Non-pigmented ciliary epithelial cell (primary cell): ENCODE measurements around the gene CDC42BPG.

Experiments
- DNase-seq: peaks from one replicate; pipeline ENCODE4 v3.0.0-alpha.2; 2010; ENCODE audit warnings: low read depth

The CDC42BPG gene

DNA sequence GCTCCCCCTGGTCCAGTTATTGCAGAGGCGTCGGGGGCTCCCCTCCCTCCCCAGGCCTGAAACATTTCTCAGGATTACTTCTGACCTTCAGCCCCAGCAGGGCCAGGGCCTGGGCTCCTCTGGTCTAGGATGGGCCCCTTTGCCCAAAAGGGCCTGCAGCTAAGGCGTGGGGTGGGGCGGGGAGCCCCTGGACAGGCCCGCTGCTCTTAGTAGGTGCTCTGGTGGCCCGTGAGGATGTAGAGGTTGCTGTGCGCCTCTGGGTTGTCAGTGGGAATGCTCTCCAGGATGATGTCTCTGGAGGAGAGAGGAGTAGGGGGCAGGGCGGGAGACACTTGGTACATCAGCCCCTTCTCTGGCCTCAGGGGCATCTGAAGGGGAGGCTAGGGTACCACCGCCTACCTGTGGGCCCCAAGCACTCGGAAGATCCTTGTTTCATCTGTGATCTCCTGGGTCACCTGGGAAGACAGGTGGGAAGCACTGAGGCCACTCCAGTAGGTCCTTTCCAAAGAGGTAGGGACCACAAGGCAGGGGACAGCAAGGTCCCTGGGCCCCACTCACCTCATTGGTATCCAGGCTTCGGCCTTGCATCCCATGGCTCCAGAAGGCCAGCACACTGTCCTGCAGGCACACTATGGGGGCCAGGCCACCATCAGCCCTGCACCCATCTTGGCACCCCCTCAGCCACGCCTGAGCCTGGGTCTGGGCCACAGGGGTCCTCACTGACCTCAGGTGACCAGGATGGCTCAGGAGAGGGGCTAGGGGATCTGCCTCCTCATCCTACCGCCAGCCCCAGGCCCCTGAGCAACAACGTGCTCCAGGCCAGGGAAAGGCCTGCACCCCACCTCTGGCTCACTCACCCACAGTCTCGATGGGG is 54.9 kb downstream of the CDC42BPG start:
- no peak for DNase-seq

DNA sequence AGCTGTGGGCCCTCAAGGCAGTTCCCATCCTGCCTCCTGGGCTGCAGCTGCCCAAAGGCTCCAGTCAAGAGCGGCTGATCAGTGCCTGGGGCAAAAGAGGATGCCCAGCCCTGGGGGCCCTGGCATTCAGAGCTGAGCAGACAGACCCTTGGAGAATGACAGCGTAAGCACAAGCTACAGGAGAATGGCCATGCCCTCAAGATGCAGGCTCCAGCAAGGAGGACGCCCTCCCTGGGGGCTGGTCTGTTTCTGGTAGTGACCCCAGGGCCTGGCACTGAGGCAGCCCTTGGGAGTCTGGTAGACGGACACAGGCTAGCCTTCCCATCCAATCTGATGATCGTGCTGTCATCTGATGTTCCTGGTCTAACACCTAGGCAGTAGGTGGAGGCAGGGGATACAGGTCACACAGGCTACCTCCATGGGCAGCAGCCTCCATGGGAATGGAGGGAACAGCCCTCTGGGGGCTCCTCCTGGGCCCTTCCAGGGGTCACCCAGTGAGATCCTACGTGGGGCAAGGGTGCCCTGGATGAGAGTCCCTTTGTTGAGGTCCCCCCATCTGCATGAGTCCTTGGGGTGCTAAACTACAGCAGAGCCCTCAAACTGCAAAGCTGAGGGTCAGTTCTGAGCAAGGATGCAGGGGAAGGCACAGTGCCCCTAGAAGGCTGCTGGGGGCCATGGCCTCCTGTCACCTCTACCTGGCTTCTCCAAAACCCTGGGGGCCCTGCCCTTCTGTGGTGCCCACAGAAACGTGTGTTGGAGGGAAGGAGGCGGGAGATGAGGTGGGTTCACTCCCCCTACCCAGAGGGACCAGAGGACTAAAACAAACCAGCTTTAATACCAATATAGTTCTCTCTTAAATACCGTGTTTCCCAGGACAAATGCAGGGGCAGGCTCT is 55.9 kb downstream of the CDC42BPG start:
- DNase-seq: no peak

DNA sequence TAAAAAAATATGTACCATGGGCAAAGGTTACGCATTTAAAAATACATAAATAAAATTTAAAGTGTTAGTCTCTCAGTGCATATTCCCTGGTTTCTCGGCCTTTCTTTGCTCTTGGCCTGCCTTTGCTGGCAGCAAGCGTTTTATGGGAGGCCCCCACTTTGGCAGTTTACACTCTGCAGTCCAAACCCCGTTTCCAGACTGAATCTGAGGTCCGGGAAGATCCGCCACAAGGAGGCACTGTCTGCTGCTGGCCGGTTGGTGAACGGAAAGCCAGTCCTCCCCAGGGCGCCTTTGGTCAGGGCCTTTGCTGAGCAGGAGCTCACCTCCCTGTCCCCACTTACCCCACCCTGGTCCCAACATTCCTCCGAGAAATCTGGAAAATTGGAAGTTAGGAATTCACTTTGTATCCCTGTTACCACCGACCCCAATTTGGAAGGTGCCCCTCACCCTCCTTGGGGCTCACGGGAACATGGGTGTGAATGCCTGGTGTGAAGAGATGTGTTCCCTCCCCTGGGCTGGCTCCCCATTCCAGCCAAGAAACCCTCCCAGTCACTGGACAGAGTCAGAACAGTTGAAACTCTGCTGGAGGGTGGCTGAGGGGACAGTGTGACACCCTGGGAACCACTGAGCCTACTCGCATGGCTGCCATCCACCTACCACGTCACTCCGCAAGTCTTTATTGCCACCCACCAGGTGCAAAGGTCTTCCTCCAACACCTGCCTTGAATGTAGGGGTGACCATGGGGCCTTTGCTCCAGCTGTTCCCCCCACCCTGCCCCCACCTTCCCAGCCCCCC is 56.7 kb downstream of the CDC42BPG start:
- no peak for DNase-seq

DNA sequence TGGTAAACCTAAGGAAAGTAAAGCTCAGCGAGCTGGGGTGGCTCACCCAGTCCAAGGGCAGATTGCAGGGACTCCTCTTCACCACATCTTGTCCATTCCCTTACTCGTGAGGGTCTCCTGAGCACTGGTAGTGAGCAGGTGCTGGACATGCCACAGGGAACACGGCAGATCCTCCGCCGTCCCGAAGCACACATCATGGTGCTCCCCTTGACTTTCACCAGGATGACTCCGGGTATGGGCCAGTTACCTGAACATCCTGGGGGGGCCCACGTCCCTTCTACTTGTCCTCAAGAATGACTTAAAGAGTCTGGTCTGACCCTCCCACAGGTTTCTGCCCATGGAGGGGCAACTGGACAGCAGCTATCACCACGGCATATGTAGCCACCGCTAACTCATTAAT is 58.1 kb downstream of the CDC42BPG start:
- DNase-seq: no peak

DNA sequence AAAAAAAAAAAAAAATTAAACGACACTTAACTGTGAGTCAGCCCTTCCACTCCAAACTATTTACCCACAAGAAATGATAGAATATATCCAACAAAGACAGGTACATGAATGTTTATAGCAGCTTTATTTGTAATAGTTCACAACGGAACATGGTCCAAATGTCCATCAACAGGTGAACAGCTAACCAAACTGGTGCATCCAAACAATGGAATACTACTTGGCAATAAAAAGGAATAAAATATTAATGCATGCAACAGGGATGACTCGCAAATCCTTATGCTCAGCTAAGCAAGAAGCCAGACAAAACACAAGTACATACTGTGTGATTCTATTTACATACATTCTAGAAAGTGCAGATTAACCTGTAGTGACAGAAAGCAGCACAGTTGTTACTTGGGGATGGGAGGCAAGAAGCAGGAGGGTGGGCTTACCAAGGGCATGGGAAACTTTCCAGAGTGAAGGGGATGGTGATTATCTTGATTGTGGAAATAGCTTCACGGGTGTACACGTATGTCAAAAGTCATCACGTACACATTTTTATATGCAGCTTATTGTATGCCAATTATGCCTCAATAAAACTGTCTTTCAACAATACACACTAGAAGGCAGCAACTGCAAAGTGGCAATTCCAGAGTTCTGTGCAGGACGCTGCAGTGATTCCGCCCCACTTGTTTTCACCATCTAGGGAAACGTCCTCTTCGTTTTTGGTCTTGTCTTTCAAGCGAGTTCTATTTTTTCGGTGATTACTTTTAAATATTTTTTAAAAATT is 59.5 kb downstream of the CDC42BPG start:
- DNase-seq: no peak

DNA sequence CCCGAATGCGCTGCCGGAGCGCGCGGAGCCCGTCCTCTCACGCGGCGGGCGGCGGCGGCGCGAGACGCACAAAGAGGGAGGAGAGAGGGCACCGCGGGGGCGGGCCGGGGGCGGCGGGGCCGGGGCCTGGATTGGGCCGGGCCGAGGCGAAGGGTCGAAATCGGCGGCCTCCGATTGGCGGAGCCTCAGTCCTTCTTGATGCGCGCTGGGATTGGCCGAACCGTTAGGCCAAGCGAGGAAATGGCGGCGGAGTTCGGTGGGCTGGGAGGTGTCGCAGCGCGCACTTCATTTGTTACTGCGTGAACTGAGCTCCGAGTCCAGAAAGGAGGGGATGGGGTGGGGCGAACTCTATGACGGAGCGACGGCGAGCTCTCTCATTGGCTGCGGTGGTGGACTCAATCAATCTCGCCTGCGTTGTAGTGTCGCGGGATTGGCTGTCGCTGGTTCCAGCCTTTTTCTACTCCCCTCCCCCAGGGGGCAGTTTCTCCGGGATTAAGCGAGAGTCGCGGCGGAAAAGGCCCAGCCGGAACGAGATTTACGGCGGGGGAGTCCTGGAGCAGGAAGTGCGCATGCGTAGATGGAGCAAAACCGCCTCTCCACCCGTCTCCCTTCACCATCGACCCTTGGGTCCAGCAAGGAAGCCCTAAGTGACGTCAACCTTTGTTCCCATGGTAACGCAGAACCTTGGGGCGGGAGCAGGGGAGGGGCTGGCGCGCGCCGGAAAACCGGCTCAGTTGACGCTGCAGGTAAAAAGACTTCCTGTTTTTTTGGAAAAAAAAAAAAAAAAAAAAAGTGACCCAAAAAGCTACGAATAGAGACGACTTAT is 65.8 kb downstream of the CDC42BPG start, which contains the start of gene SF1:
Gene SF1 (minus strand): TSS at position 70 of the 826 bp plus-strand sequence. CDS start 150 bp downstream, outside the sequence.
- DNase-seq: peak; percentile 98

DNA sequence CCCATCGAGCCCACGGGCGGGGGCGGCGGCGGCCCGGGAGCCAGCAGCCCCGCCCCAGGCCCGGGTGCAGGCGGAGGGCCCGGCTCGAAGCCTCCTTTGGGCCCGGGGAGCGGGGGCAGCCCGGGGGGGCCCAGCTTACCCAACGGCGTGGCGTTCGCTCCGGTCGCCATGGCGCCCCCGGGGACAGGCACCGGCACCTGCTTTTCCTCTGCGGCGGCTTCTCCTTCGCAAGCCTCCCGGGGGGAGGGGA is 66.3 kb downstream of the CDC42BPG start:
- no peak for DNase-seq

DNA sequence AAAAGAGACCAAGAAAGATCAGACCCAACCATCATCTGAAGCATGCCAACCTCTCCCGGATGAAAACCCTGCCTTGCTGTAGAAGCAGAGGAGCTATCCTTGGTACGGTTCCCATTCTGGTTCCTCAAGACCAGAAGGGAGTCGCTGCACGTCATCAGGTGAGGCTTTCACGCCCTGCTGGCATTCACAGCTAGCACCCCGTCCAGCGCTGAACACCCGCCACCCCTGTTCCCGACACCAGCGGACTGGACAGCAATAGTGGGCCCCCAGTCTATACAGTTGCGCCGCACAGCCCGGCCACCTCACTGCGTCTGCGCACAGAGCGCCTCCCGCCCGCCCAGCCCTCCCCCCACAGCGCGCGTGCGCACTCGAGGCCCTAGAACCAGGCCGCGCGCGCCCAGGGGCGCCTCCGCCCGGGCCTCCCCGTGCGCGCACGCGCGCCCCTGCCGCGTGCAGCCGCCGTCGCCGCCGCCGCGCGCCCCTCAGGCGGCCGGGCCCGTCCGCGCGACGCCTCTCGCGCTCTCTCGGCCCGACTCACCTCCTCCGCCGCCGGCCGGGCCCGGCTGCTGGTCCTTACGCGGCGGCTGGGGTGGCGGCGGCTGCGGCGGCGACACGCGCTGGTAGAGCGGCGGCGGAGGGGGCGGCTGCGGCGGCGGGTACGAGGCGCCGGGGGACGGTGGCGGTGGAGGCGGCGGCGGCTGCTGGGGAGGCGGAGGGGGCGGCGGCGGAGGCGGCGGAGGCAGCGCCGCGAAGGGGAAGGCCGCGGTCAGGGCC is 66.8 kb downstream of the CDC42BPG start:
- peak; percentile 36 for DNase-seq

DNA sequence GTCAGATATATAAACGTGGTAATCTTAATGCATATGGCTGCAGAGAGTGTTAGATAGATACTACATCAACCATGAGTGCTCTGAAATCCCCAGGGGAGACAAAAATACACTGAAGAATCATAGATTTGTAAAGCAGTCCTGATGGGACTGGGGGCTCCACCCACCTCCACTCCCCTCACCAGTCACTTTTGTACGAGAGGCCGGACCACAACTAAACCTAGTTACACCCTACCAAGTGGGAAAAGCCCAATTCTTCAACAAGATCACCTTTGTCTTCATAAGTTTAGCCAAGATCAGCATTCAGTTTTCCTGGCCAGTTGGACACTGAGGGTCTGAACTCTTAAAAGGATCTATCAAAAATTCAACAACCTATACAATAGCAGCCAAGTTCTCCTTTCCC is 67.6 kb downstream of the CDC42BPG start:
- no peak for DNase-seq

DNA sequence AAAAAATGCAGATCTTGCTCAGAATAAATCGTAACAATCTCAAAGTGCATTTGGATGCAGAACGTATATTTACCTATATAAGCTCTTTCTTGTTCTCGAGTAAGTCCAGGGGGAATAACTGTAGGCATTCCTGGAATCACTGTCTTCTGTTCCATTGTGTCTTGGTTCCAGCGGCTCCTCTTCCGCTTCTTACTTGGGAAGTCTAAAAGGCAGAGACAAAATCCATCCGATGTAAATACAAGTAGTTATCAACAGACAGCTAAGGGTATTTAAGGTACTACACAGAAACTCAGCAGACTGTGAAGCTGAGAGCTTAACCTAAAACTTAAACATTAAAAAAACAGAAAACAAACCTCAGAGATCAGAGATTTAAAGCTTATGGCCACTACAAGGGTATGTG is 68.0 kb downstream of the CDC42BPG start:
- no peak for DNase-seq

DNA sequence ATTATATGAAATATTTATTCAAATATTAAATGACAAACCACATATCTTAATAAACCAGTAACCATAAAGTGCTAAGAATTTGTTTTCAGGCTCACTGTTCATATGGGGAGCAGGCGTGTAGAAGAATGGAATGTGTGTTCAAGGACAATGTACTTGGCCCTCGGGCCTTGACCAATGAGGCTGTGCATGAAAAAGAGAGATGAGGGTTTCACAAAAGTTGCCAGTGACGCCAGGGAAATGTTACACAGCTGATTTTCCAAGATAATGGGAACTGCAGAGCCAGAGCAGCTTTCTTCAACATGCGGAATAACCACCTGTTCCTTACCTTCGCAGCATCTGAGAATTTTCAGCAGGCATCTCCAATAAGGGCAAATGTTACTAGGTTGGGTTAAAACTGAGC is 70.3 kb downstream of the CDC42BPG start:
- no peak for DNase-seq
